ENCODE measurements around the gene DNAL1. TPM values are rescaled to one million over a fixed set of nuclear protein-coding genes. Genes with fewer than 3 reads are reported as not detected.
A peak's percentile ranks its signal among the peaks of the same experiment; 100 is the strongest.

DNAL1 gene
- total RNA-seq, 1 experiment from 2014 or later, result 14.6 TPM

DNA sequence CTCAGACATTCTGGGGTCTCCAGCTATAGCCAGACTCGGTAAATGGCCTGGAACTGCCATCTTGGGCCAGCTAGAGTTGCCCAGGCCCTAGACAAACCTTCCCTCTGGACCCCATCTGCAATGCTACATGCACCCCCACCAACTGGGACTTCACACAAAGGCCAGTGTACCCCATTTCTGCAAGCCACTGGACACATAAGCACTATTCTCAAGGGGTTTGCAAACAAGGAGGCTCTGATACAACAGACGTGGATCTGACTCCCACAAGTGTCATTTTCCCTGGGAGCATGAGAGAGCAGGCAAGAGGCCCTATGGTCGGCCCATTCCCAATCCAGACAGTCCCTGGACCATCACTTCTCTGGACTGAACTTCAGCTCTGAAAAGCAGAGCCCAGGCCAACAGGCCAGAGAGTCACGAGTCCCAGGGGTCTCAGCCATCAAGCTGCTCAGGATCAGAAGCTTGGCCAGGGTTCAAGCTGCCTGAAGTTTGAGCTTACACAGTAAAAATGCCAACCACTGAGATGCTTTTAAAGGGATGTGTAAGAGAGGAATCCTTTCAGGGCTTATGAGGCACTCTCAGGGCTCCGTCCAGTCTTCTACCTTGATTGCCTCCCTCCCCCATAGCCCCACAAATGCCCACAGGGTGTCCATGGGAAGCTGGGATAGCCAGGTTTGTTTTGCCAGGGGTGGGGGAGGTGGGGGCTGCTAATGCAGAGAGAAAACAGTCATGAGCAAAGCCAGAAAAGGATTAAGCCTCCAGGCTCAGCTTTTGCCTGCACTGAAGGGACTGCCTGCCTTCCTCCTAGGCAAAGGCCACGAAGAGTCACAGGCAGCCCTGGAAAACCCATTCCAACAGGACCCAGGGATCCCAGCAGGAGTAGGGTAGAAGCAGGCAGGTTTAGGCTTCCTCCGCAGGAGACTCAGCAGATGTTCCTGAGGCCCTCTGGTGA, 101.1 kb downstream of the DNAL1 start:
- H3K9me2 ChIP-seq (ENCODE audit: insufficient read depth), result no peaks in the 10 kb centered on the region
- no peaks in the 10 kb centered on the region for H3K27me3 ChIP-seq (ENCODE audit: insufficient read depth, low read length)
- ATAC-seq (no peak), DNase-seq (ENCODE audit: low read depth, low spot score) (no peak)
- H3K79me2 ChIP-seq (ENCODE audit: insufficient read depth, low read length), result peaks cover 95% of the 10 kb centered on the region
- no peak for TF ChIP-seq FOSL1 (IDR thresholded peaks at IDR 0.05; ENCODE audit: low read depth)
- TF ChIP-seq POLR2AphosphoS5 (IDR thresholded peaks at IDR 0.05; ENCODE audit: low read depth, low read length), result no peak
- TF ChIP-seq, protein P1, sequence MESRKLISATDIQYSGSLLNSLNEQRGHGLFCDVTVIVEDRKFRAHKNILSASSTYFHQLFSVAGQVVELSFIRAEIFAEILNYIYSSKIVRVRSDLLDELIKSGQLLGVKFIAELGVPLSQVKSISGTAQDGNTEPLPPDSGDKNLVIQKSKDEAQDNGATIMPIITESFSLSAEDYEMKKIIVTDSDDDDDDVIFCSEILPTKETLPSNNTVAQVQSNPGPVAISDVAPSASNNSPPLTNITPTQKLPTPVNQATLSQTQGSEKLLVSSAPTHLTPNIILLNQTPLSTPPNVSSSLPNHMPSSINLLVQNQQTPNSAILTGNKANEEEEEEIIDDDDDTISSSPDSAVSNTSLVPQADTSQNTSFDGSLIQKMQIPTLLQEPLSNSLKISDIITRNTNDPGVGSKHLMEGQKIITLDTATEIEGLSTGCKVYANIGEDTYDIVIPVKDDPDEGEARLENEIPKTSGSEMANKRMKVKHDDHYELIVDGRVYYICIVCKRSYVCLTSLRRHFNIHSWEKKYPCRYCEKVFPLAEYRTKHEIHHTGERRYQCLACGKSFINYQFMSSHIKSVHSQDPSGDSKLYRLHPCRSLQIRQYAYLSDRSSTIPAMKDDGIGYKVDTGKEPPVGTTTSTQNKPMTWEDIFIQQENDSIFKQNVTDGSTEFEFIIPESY (IDR thresholded peaks at IDR 0.05; ENCODE audit: extremely low read depth, insufficient replicate concordance, low read length), result no peak
- no peak for TF ChIP-seq ELF1 (IDR thresholded peaks at IDR 0.05; ENCODE audit: borderline replicate concordance, low read depth)
- TF ChIP-seq, protein P2, sequence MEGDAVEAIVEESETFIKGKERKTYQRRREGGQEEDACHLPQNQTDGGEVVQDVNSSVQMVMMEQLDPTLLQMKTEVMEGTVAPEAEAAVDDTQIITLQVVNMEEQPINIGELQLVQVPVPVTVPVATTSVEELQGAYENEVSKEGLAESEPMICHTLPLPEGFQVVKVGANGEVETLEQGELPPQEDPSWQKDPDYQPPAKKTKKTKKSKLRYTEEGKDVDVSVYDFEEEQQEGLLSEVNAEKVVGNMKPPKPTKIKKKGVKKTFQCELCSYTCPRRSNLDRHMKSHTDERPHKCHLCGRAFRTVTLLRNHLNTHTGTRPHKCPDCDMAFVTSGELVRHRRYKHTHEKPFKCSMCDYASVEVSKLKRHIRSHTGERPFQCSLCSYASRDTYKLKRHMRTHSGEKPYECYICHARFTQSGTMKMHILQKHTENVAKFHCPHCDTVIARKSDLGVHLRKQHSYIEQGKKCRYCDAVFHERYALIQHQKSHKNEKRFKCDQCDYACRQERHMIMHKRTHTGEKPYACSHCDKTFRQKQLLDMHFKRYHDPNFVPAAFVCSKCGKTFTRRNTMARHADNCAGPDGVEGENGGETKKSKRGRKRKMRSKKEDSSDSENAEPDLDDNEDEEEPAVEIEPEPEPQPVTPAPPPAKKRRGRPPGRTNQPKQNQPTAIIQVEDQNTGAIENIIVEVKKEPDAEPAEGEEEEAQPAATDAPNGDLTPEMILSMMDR (IDR thresholded peaks at IDR 0.05 in 2 of 3, conservative IDR thresholded peaks at IDR 0.05 in 1 of 3; ENCODE audit: borderline replicate concordance in 1 of 3, insufficient read depth in 1 of 3, low read depth in 2 of 3, low read length in 2 of 3), result no peak
- no peak for TF ChIP-seq ZFX (IDR thresholded peaks at IDR 0.05)
- no peak for TF ChIP-seq REST (IDR thresholded peaks at IDR 0.05; ENCODE audit: low read depth)
- TF ChIP-seq SRF (IDR thresholded peaks at IDR 0.05; ENCODE audit: low read depth), result no peak
- no peak for TF ChIP-seq POLR2A (IDR thresholded peaks at IDR 0.05; ENCODE audit: borderline replicate concordance, extremely low read depth, insufficient read depth, insufficient read length)
- no peak for TF ChIP-seq CBX3 (IDR thresholded peaks at IDR 0.05; ENCODE audit: low read depth)
- TF ChIP-seq, protein P3, sequence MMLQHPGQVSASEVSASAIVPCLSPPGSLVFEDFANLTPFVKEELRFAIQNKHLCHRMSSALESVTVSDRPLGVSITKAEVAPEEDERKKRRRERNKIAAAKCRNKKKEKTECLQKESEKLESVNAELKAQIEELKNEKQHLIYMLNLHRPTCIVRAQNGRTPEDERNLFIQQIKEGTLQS (IDR thresholded peaks at IDR 0.05), result no peak
- no TSS peak for BruUV-seq (replicated peaks)
- peak overlapping the region; percentile 46 for H3K27ac ChIP-seq (ENCODE audit: low read depth, low read length)
- intact Hi-C loops (cut with micrococcal nuclease), result no loop called here
- H3K4me1 ChIP-seq (ENCODE audit: control insufficient read depth in 1 of 2, insufficient read depth in 2 of 2, low read length in 2 of 2), result peaks cover 54 to 72% of the 10 kb centered on the region in 2 experiments
- H3K36me3 ChIP-seq (ENCODE audit: control insufficient read depth in 1 of 2, insufficient read depth in 2 of 2, low read length in 2 of 2), result no peaks in the 10 kb centered on the region
- H3K4me3 ChIP-seq (replicated peaks in 1 of 2; ENCODE audit: low read depth in 1 of 2, low read length in 2 of 2), result peak overlapping the region in 1 of 2 experiments; percentile 6; a peak in 1 of 4 replicates
- H3K9me3 ChIP-seq (ENCODE audit: control insufficient read depth in 1 of 2, insufficient read depth in 1 of 2, low read depth in 1 of 2, low read length in 2 of 2), result no peaks in the 10 kb centered on the region
- H2AFZ ChIP-seq (ENCODE audit: low read depth, low read length, poor library complexity, severe bottlenecking), result no peak overlapping the region
- POLR2A ChIA-PET, result interaction anchor here (1.0 to 2.1 kb wide), 2 partner anchors 12 to 21 kb away, joined by 3 to 6 read pairs; no protein-coding TSS in a partner anchor
- peak overlapping the region; percentile 89 for H3K4me2 ChIP-seq (ENCODE audit: low read length)
- CTCF ChIA-PET, result interaction anchor here (1.3 to 4.2 kb wide), 3 partner anchors 13 to 80 kb away, joined by 4 to 27 read pairs (median 8); a partner anchor contains a TSS
- peaks cover 3% of the 10 kb centered on the region; the same call in 1 of the 2 replicates for H4K20me1 ChIP-seq (ENCODE audit: insufficient read depth)
- peak overlapping the region; percentile 42 for H3K9ac ChIP-seq (ENCODE audit: low read length)
- RAD21 ChIA-PET (ENCODE audit: low non-redundant PET in 1 of 2, low total read pairs in 2 of 2, uncharacterized antibody in 2 of 2, unreplicated experiment in 2 of 2), result interaction anchor here in 1 of 2 experiments (1.4 to 2.3 kb wide), 2 partner anchors 9 to 13 kb away, joined by 3 to 6 read pairs; no protein-coding TSS in a partner anchor
